ENCODE results near the gene NGFR.
"Not testable (repeated sequence)": the region's sequence is repeated elsewhere in the genome, so short reads cannot be mapped to it uniquely, and the experiment has no call there.

Gene NGFR

DNA sequence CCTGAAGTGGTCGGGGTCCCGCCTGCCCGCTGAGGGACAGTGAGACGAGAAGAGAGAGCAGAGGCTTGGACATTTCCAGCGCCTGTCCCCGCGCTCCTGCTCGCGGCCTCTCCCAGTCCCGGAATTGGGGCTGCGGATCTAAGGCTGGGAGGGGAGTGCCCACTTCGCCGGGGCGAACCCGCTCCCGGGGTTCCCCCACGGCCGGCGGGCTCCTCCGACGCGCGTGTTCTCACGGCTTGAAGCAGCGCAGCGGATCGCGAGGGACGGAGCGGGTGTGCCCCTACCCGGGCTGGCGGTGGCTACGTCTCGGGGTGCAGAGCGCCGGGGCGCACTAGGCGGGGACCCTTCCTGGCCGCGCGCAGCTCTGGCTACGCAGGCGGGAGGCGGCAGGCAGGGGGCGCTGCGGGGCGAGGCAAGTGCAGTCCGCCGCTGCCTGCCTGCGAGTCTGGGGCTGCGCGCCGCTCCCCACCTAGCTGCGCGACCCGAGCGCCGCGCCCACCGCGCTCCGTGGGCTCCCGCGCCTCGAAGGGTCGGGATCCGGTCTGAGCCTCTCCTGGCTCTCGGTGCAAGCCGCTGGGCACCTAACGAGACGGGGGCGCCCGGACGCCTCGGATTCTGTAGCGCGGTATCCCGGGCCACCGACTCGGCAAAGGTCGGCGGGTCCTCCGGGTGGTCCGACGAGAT lies 1.2 kb downstream of the NGFR start:
- no peak for DNase-seq (ENCODE audit: low read depth)

DNA sequence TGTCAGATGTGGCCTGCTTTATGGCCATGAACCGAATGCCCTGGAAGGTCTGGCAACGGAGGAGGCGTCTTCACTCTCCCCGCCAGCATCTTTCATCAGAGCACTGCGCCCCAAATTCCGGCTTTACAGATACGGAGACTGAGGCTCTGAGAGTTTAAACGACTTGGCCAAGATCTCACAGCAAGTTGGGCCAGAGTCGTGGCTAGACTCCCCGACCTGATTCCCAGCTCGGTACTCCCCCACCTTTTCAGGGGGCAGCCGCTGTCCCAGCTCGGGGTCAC lies 1.7 kb downstream of the NGFR start:
- DNase-seq (ENCODE audit: low read depth): no peak

DNA sequence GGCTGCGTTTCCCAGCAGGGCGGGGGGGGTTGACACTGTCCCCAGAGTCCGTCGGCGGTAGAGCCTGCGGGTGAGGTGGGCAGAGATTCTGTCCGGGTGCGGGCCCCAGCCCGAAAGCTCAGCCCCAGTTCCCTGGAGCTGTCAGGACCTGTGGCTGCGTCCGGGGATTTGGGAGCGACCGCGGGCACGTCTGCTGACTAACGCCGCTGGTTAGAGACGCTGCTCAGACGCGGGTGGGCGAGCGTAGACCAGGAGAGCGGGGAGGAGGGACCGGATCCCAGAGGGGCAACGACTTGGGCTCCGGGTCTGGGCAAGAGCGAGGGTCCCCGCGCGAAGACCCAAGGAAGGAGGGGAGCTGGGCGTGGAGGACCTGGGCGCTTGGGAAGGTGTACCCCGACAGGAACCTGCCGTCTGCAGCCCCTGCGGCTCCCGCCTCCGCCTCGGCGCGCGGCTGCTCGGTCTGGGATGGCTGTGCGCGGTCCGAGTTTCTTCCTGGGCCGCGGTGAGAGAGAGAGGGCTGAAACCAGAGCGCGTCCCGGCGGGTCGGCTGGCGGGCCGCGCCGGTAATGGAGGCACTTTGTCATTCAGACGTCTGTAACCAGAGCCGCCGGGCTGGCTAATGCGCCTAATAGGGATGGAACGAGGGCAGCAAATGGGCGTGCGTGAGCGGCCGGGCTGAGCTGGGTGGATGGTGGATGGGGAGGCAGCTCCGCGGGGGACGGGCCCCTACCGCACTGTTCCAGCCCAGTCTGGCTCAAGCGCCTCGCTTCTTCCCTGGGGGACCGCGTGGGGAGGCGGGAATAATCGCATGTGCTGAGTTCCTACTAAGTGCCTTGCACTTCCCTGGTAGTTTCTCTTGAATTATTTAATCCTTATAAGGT lies 2.3 kb downstream of the NGFR start:
- no peak for DNase-seq (ENCODE audit: low read depth)

DNA sequence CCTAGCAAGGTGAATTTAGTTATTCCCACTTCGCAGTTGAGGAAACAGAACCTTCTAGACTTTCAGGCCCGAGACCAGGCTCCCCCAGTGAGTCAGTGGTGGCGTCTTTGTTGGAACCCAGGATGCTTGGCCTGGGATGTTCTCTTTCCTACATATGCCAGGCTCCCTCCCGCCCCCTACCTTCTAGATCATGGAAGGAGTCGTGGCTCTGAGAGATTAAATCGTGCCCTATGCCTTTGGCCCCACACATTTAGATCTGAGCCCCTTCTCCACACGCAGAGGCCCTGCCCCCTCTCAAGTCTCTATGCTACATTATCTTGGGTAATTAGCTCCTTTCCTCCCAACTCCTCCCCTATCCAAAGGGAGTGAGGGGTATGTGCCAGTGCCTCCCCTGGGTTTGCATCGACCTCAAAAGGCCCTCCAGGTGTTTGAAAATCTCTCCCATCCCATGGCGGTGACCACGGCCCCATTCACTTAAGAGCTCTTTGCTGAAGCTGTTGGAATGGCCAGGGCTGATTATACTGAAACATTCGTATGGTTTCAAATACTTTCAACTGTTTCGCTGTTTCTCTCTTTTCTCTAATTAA lies 3.0 kb downstream of the NGFR start:
- no peak for DNase-seq (ENCODE audit: low read depth)

DNA sequence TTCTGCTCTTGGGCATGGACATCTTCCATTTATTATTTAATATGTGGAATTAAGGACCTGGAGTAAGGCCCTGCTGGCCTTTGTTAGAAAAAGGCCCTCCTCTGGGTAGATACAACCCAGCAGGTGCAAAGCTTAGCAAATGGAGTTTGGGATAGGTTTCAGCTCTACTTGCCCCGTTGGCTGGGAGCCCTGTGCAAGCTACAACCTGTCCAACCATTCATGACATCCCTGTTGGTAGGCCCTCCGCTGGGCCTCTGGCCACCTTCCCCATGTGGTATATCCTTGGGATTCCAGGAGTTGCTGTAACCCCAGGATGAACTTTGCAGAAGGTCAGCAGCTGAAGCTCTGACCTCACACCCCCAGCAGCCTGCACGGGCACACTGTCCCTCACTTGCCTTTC lies 6.4 kb downstream of the NGFR start:
- no peak for DNase-seq (ENCODE audit: low read depth)

DNA sequence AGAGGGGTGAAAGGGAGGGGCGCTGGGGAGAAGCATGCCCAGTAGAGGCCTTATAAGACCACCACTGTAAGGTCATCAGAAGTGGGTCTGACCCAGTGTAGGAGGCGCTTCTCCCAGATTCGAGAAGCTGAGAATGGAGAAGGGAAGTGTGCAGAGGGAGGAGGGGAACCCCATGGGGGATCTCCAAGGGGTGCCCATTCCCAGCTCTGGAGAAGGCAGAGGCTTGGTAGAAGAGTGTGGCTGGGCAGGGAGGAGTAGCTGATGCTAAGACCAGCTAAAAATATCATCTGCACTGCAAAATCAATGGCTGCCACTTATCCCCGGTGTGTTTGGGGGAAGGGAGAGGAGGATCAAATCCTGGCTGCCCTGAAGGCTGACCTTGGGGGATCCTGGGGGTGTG lies 7.2 kb downstream of the NGFR start:
- no peak for DNase-seq (ENCODE audit: low read depth)

DNA sequence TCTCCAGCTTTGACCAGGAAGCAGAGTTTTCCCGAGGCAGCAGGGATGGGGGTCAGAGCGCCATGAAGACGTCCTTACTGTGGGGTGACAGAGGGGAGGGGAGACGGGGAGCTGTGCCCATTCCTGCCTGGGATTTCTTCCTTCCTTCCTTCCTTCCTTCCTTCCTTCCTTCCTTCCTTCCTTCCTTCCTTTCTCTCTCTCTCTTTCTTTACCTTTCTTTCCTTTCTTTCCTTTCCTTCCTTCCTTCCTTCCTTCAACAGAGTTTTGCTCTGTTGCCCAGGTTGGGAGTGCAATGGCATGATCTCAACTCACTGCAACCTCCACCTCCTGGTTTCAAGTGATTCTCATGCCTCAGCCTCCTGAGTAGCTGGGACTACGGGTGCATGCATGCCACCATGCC lies 7.6 kb downstream of the NGFR start:
- not testable (repeated sequence) for DNase-seq (ENCODE audit: low read depth)

DNA sequence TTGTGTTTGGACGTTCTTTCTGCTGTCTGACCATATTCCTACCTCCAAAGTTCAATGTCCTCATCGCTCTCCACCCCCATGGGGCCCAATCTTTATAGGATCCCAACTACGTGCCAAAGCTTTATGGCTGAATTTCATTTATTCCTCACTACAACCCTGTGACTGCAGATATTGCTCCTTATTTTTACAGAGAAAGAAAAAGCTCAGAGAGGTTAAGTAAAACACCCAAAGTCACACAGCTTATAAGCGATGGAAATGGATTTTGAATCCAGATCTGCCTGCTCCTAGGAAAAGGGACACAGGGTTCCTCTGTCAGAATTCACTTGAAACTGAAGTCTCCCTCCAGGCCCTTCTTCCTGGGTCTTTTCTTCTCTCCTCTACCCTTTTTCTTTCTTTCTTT lies 9.3 kb downstream of the NGFR start:
- no peak for DNase-seq (ENCODE audit: low read depth)

DNA sequence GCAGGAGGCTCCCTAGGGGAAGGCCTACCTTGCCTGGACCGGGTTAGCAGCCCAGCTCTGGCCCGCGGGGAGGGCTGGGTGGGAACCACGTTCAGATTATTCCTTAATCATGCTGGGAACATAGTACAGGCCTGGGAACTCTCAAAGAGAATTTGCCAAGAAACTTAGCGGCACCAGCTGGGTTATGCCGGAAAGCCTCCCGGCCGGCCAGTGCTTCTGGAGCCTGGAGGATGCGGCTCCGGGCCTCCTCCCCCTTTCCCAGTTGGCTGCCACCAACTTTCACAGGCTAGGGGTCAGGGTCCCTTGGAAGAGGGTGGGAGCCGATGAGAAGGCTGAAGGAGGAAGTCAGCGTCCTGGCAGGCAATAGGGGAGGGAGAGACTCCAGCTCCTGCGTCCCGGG lies 10.8 kb downstream of the NGFR start:
- no peak for DNase-seq (ENCODE audit: low read depth)

DNA sequence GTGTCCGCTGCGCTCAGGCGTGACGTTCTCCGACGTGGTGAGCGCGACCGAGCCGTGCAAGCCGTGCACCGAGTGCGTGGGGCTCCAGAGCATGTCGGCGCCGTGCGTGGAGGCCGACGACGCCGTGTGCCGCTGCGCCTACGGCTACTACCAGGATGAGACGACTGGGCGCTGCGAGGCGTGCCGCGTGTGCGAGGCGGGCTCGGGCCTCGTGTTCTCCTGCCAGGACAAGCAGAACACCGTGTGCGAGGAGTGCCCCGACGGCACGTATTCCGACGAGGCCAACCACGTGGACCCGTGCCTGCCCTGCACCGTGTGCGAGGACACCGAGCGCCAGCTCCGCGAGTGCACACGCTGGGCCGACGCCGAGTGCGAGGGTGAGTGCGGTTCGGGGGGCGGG lies 11.2 kb downstream of the NGFR start:
- no peak for DNase-seq (ENCODE audit: low read depth)

DNA sequence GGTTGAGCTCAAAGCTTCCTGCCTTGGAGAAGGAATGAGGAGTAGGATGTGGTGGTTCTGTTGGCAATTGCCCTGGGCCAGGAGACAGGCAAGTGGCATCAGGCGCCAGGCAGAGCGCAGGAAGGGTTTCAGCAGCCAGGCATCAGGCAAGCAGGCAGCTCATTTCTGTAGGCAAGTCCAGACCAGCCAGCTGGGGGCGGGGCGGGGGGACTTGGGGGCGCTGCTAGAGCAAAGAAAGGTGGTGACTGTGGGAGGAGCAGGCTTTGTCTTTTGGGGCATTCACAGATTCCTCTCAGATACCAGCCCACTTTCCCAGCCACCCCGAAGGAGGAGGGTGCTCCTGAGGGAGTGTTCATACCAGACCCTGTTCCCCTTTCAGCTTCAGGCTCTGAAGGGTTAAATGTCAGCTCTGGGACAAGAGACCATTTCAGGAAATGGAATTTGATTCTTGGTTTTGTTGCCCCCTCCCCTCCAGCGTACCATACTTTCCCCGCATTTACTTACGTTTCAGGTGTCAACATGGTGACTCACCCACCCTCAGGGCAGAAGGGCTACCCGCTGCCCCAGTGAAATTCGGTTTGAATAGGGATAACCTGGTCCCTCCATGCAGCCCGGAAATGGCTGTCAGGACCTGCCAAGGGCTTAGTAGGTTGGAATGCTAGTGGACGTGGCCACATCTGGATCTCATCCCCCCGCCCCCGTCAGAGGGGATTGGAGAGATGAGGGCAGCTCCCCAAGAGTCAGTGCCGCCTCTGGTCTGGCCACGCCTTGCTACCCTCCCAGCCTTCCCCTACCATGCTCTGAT lies 13.2 kb downstream of the NGFR start:
- no peak for DNase-seq (ENCODE audit: low read depth)

DNA sequence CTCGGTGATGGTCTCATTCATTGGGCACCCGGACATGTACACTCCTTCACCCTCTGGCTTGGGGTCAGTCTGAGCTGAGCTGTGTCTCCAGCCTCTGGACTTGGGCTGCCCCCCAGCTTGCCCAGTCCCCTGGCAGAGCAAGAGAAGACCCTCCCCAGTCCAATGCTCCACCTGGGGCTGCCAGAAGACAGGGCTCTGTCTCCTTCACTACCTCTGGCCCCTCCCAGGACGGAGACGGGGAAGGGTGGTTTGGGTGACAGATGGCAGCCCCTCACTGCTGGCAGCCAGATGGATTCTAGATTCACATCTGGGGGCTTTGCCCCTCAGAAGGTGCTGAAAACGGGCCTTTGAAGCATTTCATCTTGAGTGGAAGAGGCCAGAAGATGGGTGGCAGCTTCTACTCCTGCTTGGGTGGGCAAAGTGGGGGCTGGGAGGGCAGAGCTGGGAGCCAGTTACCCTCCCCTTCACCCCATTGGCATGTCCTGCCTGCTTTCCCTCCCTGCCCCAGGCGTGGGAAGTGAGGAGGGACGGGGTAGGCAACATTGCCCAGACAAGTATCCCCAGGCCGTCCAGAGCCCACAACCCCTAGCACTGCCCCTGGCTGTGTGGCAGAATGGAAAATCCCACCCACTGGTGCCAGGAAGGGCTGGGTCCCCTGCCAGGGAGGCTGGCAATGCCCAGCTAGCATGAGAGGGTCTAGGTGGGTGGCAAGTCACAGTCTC lies 13.9 kb downstream of the NGFR start:
- no peak for DNase-seq (ENCODE audit: low read depth)

DNA sequence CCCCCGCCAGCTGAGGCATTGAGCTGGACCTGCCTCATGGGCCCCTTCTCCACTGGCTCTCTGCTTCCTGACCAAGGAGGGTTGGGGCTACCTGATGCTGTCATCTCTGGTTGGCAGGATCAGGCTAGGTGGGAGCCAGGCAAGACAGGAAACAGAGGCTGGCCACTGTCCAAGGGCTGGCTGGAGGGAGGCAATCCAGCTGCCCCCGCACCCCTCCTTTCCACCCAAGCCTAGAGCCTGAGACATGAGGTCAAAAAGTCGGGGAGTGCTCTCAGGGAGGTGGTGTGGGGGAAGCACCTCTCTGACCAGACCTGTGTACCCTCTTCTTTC lies 14.5 kb downstream of the NGFR start:
- no peak for DNase-seq (ENCODE audit: low read depth)

DNA sequence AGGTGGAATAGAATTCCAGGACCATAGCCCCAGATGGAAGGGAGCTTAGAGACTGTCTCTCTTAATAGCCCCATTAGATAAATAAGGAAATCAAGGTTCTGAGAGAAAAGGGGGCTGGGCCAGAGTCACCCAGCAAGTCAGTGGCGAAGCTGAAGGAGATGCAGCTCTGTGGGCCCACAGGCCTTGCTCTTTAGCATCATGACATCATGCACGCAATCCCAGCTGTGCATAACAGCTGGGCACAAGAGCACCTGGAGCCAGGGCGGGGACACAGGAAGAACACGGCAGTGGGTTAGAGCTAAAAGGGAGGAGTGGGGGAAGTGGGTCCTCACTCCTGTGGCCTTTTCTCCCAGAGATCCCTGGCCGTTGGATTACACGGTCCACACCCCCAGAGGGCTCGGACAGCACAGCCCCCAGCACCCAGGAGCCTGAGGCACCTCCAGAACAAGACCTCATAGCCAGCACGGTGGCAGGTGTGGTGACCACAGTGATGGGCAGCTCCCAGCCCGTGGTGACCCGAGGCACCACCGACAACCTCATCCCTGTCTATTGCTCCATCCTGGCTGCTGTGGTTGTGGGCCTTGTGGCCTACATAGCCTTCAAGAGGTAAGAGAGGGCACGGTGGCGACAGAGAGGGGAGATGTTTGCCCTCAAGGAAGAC lies 15.1 kb downstream of the NGFR start:
- DNase-seq (ENCODE audit: low read depth): no peak

DNA sequence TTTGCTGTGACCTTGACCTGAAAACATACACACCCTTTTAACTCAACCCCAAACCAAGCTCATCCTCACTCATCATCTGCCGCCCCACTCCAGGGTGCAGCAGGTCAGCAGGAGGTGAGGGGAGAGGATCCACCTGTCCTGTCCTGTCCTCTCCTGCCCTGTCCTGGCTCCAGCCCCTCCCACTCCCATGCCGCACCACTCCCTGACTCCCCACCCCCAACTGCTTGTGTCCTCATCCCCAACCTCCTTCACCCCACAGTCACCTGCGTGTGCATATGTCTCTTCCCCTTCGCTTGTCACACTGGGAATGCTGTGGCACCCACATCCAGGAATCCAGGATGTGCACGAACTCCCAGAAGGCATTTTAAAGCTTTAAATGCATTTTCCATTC lies 15.6 kb downstream of the NGFR start:
- no peak for DNase-seq (ENCODE audit: low read depth)

DNA sequence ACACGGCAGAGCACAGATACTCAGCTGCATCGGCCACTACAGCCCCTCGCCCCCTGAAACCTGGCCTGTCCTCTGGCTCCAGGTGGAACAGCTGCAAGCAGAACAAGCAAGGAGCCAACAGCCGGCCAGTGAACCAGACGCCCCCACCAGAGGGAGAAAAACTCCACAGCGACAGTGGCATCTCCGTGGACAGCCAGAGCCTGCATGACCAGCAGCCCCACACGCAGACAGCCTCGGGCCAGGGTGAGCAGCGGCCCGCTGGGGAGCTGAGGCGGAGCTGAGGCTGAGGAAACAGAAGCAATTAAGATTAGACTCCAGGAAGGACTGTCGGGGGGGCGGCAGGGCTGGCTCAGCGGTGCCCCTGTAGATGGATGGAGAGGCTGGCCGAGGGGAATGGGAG lies 16.7 kb downstream of the NGFR start:
- DNase-seq (ENCODE audit: low read depth): no peak

DNA sequence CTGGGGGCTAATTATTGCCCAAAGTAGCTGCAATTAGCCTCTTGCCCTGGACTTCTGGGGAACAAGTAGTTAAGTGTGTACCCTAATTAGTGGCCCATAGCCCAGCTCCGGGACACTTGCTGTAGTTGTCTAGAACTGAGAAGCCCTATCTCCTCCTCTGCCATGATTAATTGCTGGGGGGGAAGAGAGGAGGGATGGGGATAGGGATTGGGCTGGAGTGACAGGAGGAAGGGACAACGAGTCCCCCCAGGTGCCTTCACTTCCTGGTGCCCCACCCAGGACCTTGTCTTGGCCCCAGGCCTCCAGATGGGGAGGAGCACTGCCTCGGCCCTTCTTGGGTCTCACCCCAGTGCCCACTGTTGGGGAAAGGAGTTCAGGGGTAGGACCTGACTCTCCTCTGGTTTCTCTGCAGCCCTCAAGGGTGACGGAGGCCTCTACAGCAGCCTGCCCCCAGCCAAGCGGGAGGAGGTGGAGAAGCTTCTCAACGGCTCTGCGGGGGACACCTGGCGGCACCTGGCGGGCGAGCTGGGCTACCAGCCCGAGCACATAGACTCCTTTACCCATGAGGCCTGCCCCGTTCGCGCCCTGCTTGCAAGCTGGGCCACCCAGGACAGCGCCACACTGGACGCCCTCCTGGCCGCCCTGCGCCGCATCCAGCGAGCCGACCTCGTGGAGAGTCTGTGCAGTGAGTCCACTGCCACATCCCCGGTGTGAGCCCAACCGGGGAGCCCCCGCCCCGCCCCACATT lies 17.4 kb downstream of the NGFR start:
- no peak for DNase-seq (ENCODE audit: low read depth)

DNA sequence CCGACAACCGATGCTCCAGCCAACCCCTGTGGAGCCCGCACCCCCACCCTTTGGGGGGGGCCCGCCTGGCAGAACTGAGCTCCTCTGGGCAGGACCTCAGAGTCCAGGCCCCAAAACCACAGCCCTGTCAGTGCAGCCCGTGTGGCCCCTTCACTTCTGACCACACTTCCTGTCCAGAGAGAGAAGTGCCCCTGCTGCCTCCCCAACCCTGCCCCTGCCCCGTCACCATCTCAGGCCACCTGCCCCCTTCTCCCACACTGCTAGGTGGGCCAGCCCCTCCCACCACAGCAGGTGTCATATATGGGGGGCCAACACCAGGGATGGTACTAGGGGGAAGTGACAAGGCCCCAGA lies 17.9 kb downstream of the NGFR start:
- DNase-seq (ENCODE audit: low read depth): no peak

DNA sequence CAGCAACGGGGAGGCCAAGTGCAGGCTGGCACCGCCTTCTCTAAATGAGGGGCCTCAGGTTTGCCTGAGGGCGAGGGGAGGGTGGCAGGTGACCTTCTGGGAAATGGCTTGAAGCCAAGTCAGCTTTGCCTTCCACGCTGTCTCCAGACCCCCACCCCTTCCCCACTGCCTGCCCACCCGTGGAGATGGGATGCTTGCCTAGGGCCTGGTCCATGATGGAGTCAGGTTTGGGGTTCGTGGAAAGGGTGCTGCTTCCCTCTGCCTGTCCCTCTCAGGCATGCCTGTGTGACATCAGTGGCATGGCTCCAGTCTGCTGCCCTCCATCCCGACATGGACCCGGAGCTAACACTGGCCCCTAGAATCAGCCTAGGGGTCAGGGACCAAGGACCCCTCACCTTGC lies 18.5 kb downstream of the NGFR start:
- no peak for DNase-seq (ENCODE audit: low read depth)

DNA sequence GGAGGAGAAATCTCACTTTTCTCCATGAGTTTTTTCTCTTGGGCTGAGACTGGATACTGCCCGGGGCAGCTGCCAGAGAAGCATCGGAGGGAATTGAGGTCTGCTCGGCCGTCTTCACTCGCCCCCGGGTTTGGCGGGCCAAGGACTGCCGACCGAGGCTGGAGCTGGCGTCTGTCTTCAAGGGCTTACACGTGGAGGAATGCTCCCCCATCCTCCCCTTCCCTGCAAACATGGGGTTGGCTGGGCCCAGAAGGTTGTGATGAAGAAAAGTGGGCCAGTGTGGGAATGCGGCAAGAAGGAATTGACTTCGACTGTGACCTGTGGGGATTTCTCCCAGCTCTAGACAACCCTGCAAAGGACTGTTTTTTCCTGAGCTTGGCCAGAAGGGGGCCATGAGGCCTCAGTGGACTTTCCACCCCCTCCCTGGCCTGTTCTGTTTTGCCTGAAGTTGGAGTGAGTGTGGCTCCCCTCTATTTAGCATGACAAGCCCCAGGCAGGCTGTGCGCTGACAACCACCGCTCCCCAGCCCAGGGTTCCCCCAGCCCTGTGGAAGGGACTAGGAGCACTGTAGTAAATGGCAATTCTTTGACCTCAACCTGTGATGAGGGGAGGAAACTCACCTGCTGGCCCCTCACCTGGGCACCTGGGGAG lies 19.1 kb downstream of the NGFR start:
- no peak for DNase-seq (ENCODE audit: low read depth)

All from GM04503 (cell line).